HS-5 (cell line): ENCODE results near the gene NCMAP.
A peak's percentile ranks its signal among the peaks of the same experiment; 100 is the strongest.
"Not testable (repeated sequence)": the region's sequence is repeated elsewhere in the genome, so short reads cannot be mapped to it uniquely, and the experiment has no call there.

Source experiments
- DNase-seq: peaks from one replicate; pipeline ENCODE4 v3.0.0-alpha.2; 2012; ENCODE audit warnings: low read depth

Gene NCMAP, protein sequence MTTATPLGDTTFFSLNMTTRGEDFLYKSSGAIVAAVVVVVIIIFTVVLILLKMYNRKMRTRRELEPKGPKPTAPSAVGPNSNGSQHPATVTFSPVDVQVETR

GRCh38 chr1:24555591-24556413 lies at the start of gene NCMAP:
NCMAP (plus strand) TSS chr1:24556087; CDS start chr1:24595431, 39,344 bp downstream.
- no peak for DNase-seq

DNA sequence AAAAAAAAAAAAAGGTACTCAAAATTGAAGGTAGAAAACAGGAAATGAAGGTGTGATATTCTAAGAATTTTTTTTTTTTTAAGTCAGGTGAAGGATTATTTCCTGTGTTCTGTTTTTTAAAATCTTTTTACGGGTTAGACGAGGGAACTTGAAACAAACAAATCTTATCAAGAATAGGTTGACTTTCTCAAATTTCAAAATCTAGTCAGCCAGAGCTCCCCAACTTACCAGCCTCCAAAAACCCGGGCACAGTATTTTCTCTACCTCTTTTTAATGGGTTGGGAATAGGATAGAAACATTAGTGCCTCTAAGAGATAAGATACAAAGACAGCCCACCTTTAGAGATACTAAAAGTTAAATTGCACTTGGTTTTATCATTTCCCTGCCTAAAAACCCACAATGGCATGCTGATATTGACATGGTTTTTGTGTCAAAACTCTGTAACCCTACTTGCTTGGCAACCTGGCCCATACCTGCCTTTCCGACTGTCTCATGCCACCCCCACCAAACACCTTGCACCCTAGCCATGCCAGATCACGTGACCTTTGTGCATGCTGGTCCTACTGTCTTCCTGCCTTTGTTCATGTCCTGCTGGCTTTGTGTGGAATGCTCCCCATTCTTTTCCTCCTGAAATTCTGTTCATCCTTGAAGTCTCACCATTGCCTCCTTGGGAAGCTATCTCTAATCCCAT lies 49.1 kb upstream of the NCMAP start:
- no peak for DNase-seq

- DNase-seq: no peak
These were observed 48.5 kb upstream of the NCMAP start for GRCh38 chr1:24507405-24507804.

DNA sequence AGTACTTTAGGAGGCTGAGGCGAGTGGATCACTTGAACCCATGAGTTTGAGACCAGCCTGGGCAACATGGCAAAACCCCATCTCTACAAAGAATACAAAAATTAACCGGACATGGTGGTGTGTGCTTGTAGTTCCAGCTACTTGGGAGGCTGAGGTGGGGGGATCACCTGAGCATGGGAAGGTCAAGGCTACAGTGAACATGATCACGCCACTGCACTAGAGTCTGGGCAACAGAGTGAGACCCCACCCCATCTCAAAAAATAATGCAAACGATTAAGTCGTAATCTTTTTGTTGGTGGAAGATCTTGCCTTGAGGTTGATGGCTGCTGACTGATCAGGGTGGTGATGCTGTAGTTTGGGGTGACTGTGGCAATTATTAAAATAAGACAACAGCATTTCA lies 47.0 kb upstream of the NCMAP start:
- no peak for DNase-seq

DNA sequence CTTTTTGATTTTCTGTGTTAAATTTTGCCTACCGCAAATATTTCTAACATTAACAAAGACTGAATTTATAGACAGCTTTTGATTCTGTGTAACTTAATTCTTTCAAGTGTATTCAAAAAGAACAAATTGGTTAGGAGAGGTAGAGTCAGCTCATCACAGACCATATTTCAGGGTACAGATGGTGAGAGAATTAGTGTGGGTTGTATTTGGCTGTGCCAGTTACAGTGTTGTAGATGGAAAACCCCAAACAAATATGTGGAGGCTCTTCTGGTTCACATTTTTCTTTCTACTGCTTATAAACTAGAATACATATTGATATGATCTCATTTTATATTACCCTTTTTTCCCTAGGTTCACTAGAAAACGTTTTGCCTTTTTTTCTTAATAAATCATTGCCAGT lies 42.2 kb upstream of the NCMAP start:
- DNase-seq: no peak

DNA sequence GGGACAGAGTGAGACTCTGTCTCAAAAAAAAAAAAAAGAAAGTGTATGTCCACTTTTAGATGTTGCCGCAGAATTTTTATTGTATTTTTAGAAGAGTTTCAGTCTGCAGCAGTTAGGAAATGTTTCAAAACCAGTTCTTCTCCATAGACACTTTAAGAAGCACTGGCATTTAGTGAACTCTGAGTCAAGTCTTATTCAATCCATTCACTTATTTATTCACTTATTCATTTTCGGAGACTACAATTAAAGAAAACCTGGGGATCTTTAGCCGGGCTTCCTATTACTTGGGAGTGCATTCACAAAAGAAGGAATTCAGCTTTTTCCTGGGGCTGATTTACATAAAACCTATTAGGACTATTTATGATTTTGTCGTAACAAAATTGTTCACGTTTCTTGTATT lies 40.9 kb upstream of the NCMAP start:
- no peak for DNase-seq

DNA sequence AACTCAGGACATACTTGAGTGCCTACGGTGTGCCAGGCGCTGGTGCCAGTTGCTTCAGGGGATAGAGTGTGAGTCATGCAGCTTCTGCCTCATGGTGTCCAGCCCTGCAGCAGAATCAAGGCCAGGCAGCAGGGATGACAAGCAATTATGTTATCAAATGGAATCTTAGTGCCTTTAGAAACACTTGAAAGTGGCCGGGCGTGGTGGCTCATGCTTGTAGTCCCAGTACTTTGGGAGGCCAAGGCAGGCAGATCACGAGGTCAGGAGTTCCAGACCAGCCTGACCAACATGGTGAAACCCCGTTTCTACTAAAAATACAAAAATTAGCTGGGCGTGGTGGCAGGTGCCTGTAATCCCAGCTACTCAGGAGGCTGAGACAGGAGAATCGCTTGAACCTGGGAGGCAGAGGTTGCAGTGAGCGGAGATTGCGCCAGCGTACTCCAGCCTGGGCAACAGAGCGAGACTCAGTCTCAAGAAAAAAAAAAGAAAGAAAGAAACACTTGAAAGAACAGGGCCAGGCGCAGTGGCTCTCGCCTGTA lies 40.1 kb upstream of the NCMAP start:
- DNase-seq: not testable (repeated sequence)

DNA sequence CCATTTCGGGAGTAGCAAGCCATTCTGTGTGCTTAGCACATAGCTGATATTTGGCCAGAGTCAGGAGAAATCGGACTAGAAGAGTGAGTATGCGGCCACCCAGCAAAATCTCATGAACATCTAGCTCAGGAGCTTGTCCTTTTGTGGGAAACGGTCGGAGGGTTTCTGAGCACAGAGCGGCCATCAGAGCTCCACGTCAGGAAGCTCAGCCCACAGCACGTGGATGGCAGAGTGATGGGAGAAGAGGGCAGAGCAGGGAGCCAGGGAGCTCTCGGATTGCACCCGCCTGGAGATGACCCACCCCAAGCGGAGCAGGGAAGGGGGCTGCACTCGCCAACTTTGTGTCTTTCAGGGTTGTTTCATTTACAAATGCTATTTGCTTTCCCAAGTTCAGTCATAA lies 39.4 kb upstream of the NCMAP start:
- no peak for DNase-seq

DNA sequence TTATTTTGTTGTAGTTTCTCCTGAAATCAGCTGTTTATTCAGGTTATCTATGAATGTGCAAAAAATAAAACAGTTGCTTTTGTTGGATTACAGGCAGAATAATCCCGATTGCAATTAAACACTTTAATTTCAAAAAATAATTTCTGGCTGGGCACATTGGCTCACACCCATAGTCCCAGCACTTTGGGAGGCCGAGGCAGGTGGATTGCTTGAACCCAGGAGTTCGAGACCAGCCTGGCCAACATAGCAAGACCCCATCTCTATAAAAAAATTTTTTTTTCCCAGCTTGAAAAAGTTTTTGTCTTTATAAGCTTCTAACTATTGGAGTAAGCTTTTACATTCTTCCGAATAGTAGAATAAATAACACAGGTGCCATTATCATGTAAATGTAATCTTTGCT lies 38.0 kb upstream of the NCMAP start:
- DNase-seq: no peak

DNA sequence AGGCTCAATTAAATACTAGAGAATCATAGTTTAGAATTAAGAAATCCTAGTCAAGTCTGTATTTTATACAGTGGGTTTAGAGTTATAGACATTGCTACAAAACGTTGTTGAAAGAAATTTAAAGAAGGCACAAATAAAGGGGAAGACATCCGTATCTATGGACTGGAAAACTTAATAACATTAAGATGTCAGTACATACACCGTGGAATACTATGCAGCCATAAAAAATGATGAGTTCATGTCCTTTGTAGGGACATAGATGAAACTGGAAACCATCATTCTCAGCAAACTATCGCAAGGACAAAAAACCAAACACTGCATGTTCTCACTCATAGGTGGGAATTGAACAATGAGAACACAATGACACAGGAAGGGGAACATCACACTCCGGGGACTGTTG lies 35.6 kb upstream of the NCMAP start:
- DNase-seq: not testable (repeated sequence)

DNA sequence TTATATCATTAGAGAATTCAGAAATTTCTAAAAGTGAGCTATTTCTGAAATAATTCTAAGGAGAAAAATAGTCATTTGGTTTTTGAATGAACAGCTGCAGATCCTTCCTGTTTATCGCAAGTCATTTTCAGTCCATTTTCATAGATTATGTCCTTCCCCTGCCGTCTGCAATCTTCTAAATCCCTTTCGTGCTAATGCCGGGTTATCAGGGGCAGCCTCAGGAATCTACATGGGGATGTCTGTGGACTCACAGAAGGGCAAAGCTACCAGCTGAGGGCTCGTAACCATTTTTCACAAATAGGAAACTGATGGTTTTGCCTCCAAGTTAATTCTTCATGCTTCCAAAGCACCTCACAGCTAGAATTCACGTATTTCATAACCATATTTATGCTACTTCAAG lies 30.3 kb upstream of the NCMAP start:
- DNase-seq: no peak

DNA sequence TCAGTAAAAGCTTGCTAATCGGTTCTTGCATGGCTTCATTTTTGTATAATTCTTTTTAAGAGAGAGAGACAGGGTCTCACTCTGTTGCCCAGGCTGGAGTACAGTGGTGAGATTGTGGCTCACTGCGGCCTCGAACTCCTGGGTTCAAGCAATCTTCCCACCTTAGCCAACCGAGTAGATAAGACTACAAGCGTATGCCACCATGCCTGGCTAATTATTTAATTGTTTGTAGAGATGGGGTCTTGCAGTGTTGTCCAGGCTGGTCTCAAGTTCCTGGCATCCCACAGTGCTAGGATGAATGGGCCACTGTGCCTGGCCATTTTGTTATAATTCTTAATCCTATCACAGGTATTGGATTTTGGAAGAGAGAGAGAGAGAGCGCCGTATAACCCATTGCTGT lies 29.8 kb upstream of the NCMAP start:
- DNase-seq: no peak

DNA sequence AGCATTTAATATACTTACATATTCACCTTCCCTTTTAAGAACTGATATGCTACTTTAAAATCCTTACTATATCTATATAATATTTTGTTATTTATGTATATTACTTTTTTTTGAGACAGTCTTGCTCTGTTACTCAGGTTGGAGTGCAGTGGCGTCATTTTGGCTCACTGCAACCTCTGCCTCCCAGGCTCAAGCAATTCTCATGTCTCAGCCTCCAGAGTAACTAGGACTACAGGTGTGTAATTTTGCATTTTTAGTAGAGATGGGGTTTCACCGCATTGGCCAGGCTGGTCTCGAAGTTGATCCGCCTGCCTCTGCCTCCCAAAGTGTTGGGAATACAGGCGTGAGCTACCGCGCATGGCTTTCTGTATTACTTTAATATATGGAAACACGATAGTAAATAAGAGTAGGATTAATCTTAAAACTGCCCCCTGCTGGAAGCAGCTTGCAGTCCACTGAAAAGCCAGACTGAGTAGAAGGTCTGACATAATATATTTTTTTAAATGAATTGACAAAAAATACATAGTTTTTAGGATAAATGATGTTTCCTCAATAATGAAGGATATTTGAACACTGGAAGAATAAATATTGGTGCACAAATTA lies 28.8 kb upstream of the NCMAP start:
- DNase-seq: no peak

GRCh38 chr1:24528744-24529143 lies 27.1 kb upstream of the NCMAP start:
- no peak for DNase-seq

DNA sequence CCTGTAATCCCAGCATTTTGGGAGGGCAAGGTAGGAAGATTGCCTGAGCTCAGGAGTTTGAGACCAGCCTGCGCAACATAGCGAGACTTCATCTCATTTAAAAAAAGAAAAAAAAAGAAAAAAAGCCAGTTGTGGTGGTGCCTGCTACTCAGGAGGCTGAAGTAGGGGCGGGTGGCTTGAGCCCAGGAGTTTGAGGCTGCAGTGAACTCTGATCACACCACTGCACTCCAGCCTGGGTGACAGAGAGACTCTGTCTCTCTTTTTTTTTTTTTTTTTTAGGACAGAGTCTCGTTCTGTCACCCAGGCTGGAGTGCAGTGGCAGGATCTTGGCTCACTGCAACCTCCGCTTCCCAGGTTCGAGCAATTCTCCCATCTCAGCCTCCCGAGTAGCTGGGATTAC lies 26.6 kb upstream of the NCMAP start:
- not testable (repeated sequence) for DNase-seq

DNA sequence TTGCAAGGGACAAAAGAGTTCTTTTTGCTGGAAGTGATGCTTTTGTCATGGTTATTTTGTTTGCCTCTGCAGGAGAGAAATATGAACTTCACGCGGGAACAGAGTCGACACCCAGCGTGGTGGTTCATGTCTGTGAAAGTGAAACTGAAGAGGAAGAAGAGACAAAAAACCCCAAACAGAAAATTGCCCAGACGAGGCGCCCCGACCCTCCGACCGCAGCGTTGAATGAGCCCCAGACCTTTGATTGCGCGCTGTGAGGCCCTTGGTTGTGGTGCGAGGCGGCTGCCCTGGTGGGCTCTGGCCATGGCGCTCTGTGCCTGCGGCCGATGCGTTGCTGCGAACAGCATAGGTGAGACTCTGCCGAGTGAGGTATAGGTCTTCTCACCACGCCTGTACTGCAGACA lies 20.9 kb upstream of the NCMAP start:
- no peak for DNase-seq

DNA sequence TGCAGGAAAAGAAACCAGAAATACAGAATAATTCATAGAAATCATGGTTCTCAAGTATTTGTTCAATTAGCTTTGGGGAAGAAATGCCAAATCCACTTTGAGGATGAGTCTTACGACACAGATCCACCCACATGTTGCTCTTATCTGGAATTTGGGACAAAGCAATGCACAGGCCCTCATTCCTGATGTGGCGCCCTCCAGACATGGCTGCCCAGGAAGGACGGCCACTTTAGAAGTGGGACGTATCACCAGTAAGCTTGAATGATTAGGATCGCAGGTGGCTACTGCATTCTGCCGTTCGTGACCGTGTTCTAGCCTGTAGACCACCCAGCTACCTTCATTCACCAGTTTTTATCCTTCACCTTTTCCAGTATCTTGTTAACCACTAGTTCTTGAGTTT lies 20.1 kb upstream of the NCMAP start:
- DNase-seq: no peak

GRCh38 chr1:24536391-24536840 lies 19.5 kb upstream of the NCMAP start:
- DNase-seq: no peak

GRCh38 chr1:24540051-24540905 lies 15.6 kb upstream of the NCMAP start:
- DNase-seq: no peak

DNA sequence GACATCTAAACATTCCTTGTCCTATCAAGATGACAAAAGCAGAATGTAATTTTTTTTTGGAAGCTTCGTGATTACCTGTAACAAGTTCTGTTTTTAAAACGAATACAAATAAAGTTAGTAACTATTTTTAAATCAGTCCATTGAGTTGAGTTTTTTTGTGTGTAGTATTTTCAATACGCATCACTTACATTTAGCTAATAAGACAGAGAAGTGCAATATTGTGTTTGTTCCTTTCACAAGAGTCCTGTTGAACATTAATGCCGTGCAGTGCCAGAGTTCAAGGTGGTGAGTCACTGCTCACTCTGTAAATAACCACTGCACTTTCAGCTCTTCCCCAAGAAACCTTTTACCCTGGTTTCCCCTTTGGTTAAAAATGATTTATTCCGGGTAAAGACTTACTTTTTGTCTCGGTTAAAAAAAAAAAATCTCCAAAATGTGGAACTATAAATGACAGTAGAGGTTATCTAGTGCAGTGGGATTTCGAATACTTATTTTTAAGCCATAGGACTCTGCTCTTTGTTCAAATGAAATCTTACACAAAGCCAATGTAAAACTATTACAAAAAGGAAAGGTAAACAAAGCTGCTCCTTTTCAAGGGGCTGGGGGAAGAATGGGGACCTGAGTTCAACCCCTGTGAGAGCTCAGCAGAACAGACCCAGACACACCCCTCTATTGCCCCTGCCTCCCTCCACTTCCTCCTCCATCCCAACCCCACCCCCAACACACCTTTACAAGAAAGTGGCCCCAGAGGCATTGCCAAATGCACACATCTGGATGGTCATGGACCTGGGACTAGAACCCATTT lies 14.8 kb upstream of the NCMAP start:
- DNase-seq: peak; percentile 23
